ENCODE results near the gene ATP2A1. TPM values are rescaled to one million over a fixed set of nuclear protein-coding genes. Genes with fewer than 3 reads are reported as not detected.

ATP2A1 gene
- total RNA-seq, 1 experiment from 2014 or later: 3.0 TPM

GRCh38 chr16:28879261-28879840 is 1.1 kb downstream of the ATP2A1 start:
- Histone ChIP-seq H3K36me3 (ENCODE audit: insufficient read depth, low read length, poor library complexity, severe bottlenecking) (no peaks in the 10 kb centered on the region), H3K27me3 (replicated peaks; ENCODE audit: insufficient read depth, low read depth, low read length, poor library complexity) (no peaks in the 10 kb centered on the region), H3K27ac (ENCODE audit: low read depth, low read length, poor library complexity, severe bottlenecking) (peak overlapping the region; percentile 60), H3K4me1 (ENCODE audit: insufficient read depth, low read length, poor library complexity, severe bottlenecking) (no peaks in the 10 kb centered on the region), H3K4me3 (ENCODE audit: low read depth, low read length, poor library complexity, severe bottlenecking) (peak overlapping the region; percentile 61), H3K9me3 (ENCODE audit: low read depth, low read length, poor library complexity, severe bottlenecking) (no peaks in the 10 kb centered on the region)
- TF ChIP-seq CTCF (conservative IDR thresholded peaks at IDR 0.05; ENCODE audit: low read depth, low read length): no peak
- no peak for TF ChIP-seq EZH2 (IDR thresholded peaks at IDR 0.05; ENCODE audit: borderline replicate concordance, low read depth, low read length, poor library complexity, severe bottlenecking)
- intact Hi-C loops (cut with micrococcal nuclease; ENCODE audit: unreplicated experiment): loop anchor here (10.0 kb wide), 1 partner anchor 45 kb away; the partner anchor contains the start of gene RABEP2
- no peak for DNase-seq (ENCODE audit: low spot score)
- TSS peak; percentile 82 for BruUV-seq (replicated peaks)
- ChIA-PET POLR2A (ENCODE audit: low non-redundant PET) (no interaction called here), CTCF (no interaction called here)

GRCh38 chr16:28879841-28880588 is 1.7 kb downstream of the ATP2A1 start:
- TF ChIP-seq CTCF (conservative IDR thresholded peaks at IDR 0.05; ENCODE audit: low read depth, low read length) (no peak), EZH2 (IDR thresholded peaks at IDR 0.05; ENCODE audit: borderline replicate concordance, low read depth, low read length, poor library complexity, severe bottlenecking) (no peak)
- Histone ChIP-seq H3K36me3 (ENCODE audit: insufficient read depth, low read length, poor library complexity, severe bottlenecking) (no peaks in the 10 kb centered on the region), H3K9me3 (ENCODE audit: low read depth, low read length, poor library complexity, severe bottlenecking) (no peaks in the 10 kb centered on the region), H3K27ac (ENCODE audit: low read depth, low read length, poor library complexity, severe bottlenecking) (peak overlapping the region; percentile 60), H3K4me3 (ENCODE audit: low read depth, low read length, poor library complexity, severe bottlenecking) (peak overlapping the region; percentile 61), H3K4me1 (ENCODE audit: insufficient read depth, low read length, poor library complexity, severe bottlenecking) (no peaks in the 10 kb centered on the region), H3K27me3 (replicated peaks; ENCODE audit: insufficient read depth, low read depth, low read length, poor library complexity) (no peaks in the 10 kb centered on the region)
- intact Hi-C loops (cut with micrococcal nuclease; ENCODE audit: unreplicated experiment): loop anchor here (10.0 kb wide), 1 partner anchor 45 kb away; the partner anchor contains the start of gene RABEP2
- ChIA-PET POLR2A (ENCODE audit: low non-redundant PET) (no interaction called here), CTCF (interaction anchor here (0.6 kb wide), 1 partner anchor 54 kb away, joined by 5 read pairs; no protein-coding TSS in a partner anchor)
- DNase-seq (ENCODE audit: low spot score): peak; percentile 94
- BruUV-seq (replicated peaks): no TSS peak

- Histone ChIP-seq H3K27me3 (replicated peaks; ENCODE audit: insufficient read depth, low read depth, low read length, poor library complexity) (no peaks in the 10 kb centered on the region), H3K4me3 (ENCODE audit: low read depth, low read length, poor library complexity, severe bottlenecking) (no peak overlapping the region), H3K27ac (ENCODE audit: low read depth, low read length, poor library complexity, severe bottlenecking) (no peak overlapping the region), H3K36me3 (ENCODE audit: insufficient read depth, low read length, poor library complexity, severe bottlenecking) (no peaks in the 10 kb centered on the region), H3K4me1 (ENCODE audit: insufficient read depth, low read length, poor library complexity, severe bottlenecking) (no peaks in the 10 kb centered on the region), H3K9me3 (ENCODE audit: low read depth, low read length, poor library complexity, severe bottlenecking) (no peaks in the 10 kb centered on the region)
- TF ChIP-seq EZH2 (IDR thresholded peaks at IDR 0.05; ENCODE audit: borderline replicate concordance, low read depth, low read length, poor library complexity, severe bottlenecking) (no peak), CTCF (conservative IDR thresholded peaks at IDR 0.05; ENCODE audit: low read depth, low read length) (no peak)
- intact Hi-C loops (cut with micrococcal nuclease; ENCODE audit: unreplicated experiment): no loop called here
- BruUV-seq (replicated peaks): no TSS peak
- CTCF ChIA-PET: interaction anchor here (0.6 kb wide), 1 partner anchor 53 kb away, joined by 5 read pairs; no protein-coding TSS in a partner anchor
- DNase-seq (ENCODE audit: low spot score): no peak
- POLR2A ChIA-PET (ENCODE audit: low non-redundant PET): no interaction called here
These were observed 2.3 kb downstream of the ATP2A1 start for GRCh38 chr16:28880589-28880915.

Measured in A673 (cell line).